CD4-positive, CD25-positive, alpha-beta regulatory T cell (primary cell): ENCODE measurements around the gene CTDNEP1. TPM values are rescaled to one million over a fixed set of nuclear protein-coding genes. Genes with fewer than 3 reads are reported as not detected.

Experiments
- ATAC-seq, 2 donors: fragments of 150-1000 bp; cut with Tn5 transposase; one replicate each; pipeline ENCODE4 v1.10.0; 2021; ENCODE audit warnings: low read depth in 2 of 2, moderate number of reproducible peaks in 2 of 2, moderate library complexity in 1 of 2
- DNase-seq, 3 donors: peaks; one replicate each; pipeline versions ENCODE4 v3.0.0 to v3.0.0-alpha.2; 2012 to 2022; ENCODE audit warnings: mixed read lengths in 1 of 3
- H3K27ac ChIP-seq: one replicate; pipeline ENCODE4 v1.7.0; 2013; ENCODE audit warnings: mild to moderate bottlenecking, low read length; ENCODE audit not compliant: insufficient read depth, poor library complexity, severe bottlenecking
- H3K27me3 ChIP-seq: one replicate; pipeline ENCODE4 v1.7.0; 2013; ENCODE audit warnings: low read length; ENCODE audit not compliant: control insufficient read depth, insufficient read depth
- H3K36me3 ChIP-seq: one replicate; pipeline ENCODE4 v1.7.0; 2013; ENCODE audit warnings: mild to moderate bottlenecking, low read length, moderate library complexity; ENCODE audit not compliant: control insufficient read depth, insufficient read depth
- H3K4me1 ChIP-seq: 2 replicates; pipeline ENCODE4 v1.7.0; 2013; ENCODE audit warnings: mild to moderate bottlenecking, low read length; ENCODE audit not compliant: insufficient read depth, control insufficient read depth, poor library complexity, severe bottlenecking
- H3K4me3 ChIP-seq: one replicate; pipeline ENCODE4 v1.7.0; 2013; ENCODE audit warnings: low read depth, mild to moderate bottlenecking, low read length, moderate library complexity
- H3K9me3 ChIP-seq, 2 experiments: 1 replicate in 1 of 2; 2 replicates in 1 of 2; pipeline ENCODE4 v1.7.0; 2013; ENCODE audit warnings: low read length in 2 of 2, mild to moderate bottlenecking in 1 of 2, moderate library complexity in 1 of 2; ENCODE audit not compliant: control insufficient read depth in 2 of 2
- H3K27ac Mint-ChIP-seq, 3 donors: one replicate each; pipeline ENCODE4 v1.8.0; 2020 to 2022; ENCODE audit warnings: mild to moderate bottlenecking in 3 of 3, mixed read lengths in 3 of 3, moderate library complexity in 2 of 3
- H3K27me3 Mint-ChIP-seq: one replicate; pipeline ENCODE4 v1.8.0; 2022; ENCODE audit warnings: mild to moderate bottlenecking, mixed read lengths
- H3K36me3 Mint-ChIP-seq: one replicate; pipeline ENCODE4 v1.8.0; 2020; ENCODE audit warnings: mixed read lengths
- H3K4me1 Mint-ChIP-seq, 4 donors: one replicate each; pipeline ENCODE4 v1.8.0; 2020 to 2022; ENCODE audit warnings: mixed read lengths in 4 of 4, mild to moderate bottlenecking in 1 of 4
- H3K4me3 Mint-ChIP-seq, 4 donors: one replicate each; pipeline ENCODE4 v1.8.0; 2020 to 2022; ENCODE audit warnings: mild to moderate bottlenecking in 4 of 4, mixed read lengths in 4 of 4, moderate library complexity in 3 of 4
- H3K9me3 Mint-ChIP-seq, 7 donors: one replicate each; pipeline ENCODE4 v1.8.0; 2020 to 2022; ENCODE audit warnings: mixed read lengths in 7 of 7, mild to moderate bottlenecking in 3 of 7, moderate library complexity in 2 of 7
- polyA plus RNA-seq, 4 donors: library from polyadenylated mRNA; unstranded; fragments of 300-500 nt; fragmentation: Illumina TruSeq; gene quantifications; one replicate each; pipeline ENCODE4 v1.2.3, GENCODE V29; 2021
- total RNA-seq: library from RNA; stranded (reverse); gene quantifications from one replicate; pipeline ENCODE4 v1.2.3, GENCODE V29; 2022

The CTDNEP1 gene
- total and polyA plus RNA-seq, 5 donors from 2014 or later = 33.0 to 114 (median 39.3) TPM

- H3K9me3 ChIP-seq = no peaks in the 10 kb centered on the region
- ATAC-seq = no peak
- peak overlapping the region; percentile 83 for H3K4me3 ChIP-seq
- Mint-ChIP-seq H3K36me3 (peaks cover 12% of the 10 kb centered on the region), H3K9me3 (peaks cover 0 to 1% (median 0%) of the 10 kb centered on the region in 7 donors), H3K27ac (peak overlapping the region; percentile 94 to 96 (median 94)), H3K27me3 (peaks cover 10% of the 10 kb centered on the region), H3K4me1 (peaks cover 0 to 41% (median 21%) of the 10 kb centered on the region in 4 donors), H3K4me3 (peak overlapping the region; percentile 74 to 95 (median 86))
- peak overlapping the region; percentile 91 for H3K27ac ChIP-seq
- no peak for DNase-seq
- no peaks in the 10 kb centered on the region for H3K36me3 ChIP-seq
- peaks cover 17% of the 10 kb centered on the region for H3K4me1 ChIP-seq
- H3K27me3 ChIP-seq = no peaks in the 10 kb centered on the region
Observed at GRCh38 chr17:7205561-7205960, 46.0 kb downstream of the CTDNEP1 start.

- Histone ChIP-seq H3K4me3 (peak overlapping the region; percentile 83), H3K27me3 (no peaks in the 10 kb centered on the region), H3K9me3 (no peaks in the 10 kb centered on the region), H3K27ac (peak overlapping the region; percentile 91), H3K4me1 (peaks cover 17% of the 10 kb centered on the region), H3K36me3 (no peaks in the 10 kb centered on the region)
- Mint-ChIP-seq H3K4me1 (peaks cover 0 to 41% (median 21%) of the 10 kb centered on the region in 4 donors), H3K27ac (peak overlapping the region; percentile 58 to 96 (median 94)), H3K36me3 (peaks cover 12% of the 10 kb centered on the region), H3K4me3 (peak overlapping the region; percentile 74 to 95 (median 86)), H3K9me3 (peaks cover 0 to 1% (median 0%) of the 10 kb centered on the region in 7 donors), H3K27me3 (peaks cover 9% of the 10 kb centered on the region)
- DNase-seq (peak; percentile 93 to 98 (median 97)), ATAC-seq (peak; percentile 86 to 87)
Observed at GRCh38 chr17:7204828-7205461, 46.6 kb downstream of the CTDNEP1 start.

GRCh38 chr17:7204336-7204735 is 47.2 kb downstream of the CTDNEP1 start:
- H3K27me3 Mint-ChIP-seq = peaks cover 5% of the 10 kb centered on the region
- Histone ChIP-seq H3K9me3 (no peaks in the 10 kb centered on the region), H3K27me3 (no peaks in the 10 kb centered on the region), H3K4me3 (peak overlapping the region; percentile 44), H3K27ac (peak overlapping the region; percentile 91), H3K36me3 (no peaks in the 10 kb centered on the region), H3K4me1 (peaks cover 17% of the 10 kb centered on the region)
- peak overlapping the region; percentile 58 to 96 (median 94) for H3K27ac Mint-ChIP-seq
- H3K9me3 Mint-ChIP-seq = peaks cover 0 to 1% (median 0%) of the 10 kb centered on the region in 7 donors
- DNase-seq (no peak), ATAC-seq (peak in 1 of 2 donors; percentile 3)
- H3K4me1 Mint-ChIP-seq = peaks cover 0 to 41% (median 21%) of the 10 kb centered on the region in 4 donors
- peak overlapping the region; percentile 74 to 95 (median 86) for H3K4me3 Mint-ChIP-seq
- peaks cover 12% of the 10 kb centered on the region for H3K36me3 Mint-ChIP-seq

GRCh38 chr17:7203391-7203790 is 48.1 kb downstream of the CTDNEP1 start:
- H3K9me3 Mint-ChIP-seq = peaks cover 0 to 1% (median 0%) of the 10 kb centered on the region in 7 donors
- H3K4me3 Mint-ChIP-seq = peak overlapping the region in 2 of 4 donors; percentile 70 to 89
- DNase-seq (no peak), ATAC-seq (no peak)
- Histone ChIP-seq H3K27me3 (no peaks in the 10 kb centered on the region), H3K4me3 (no peak overlapping the region), H3K36me3 (no peaks in the 10 kb centered on the region), H3K27ac (no peak overlapping the region), H3K9me3 (no peaks in the 10 kb centered on the region), H3K4me1 (peaks cover 17% of the 10 kb centered on the region)
- H3K27me3 Mint-ChIP-seq = peaks cover 5% of the 10 kb centered on the region
- peak overlapping the region in 2 of 3 donors; percentile 94 to 96 for H3K27ac Mint-ChIP-seq
- H3K36me3 Mint-ChIP-seq = peaks cover 12% of the 10 kb centered on the region
- peaks cover 0 to 40% (median 20%) of the 10 kb centered on the region in 4 donors for H3K4me1 Mint-ChIP-seq

- Mint-ChIP-seq H3K36me3 (peaks cover 15% of the 10 kb centered on the region), H3K27ac (no peak overlapping the region), H3K27me3 (no peaks in the 10 kb centered on the region), H3K4me3 (no peak overlapping the region), H3K4me1 (no peaks in the 10 kb centered on the region), H3K9me3 (no peaks in the 10 kb centered on the region)
- no peak overlapping the region for H3K27ac ChIP-seq
- no peaks in the 10 kb centered on the region for H3K9me3 ChIP-seq
- H3K27me3 ChIP-seq = no peaks in the 10 kb centered on the region
- H3K4me3 ChIP-seq = no peak overlapping the region
- H3K4me1 ChIP-seq = no peaks in the 10 kb centered on the region
- no peak for ATAC-seq
- no peak for DNase-seq
- H3K36me3 ChIP-seq = no peaks in the 10 kb centered on the region
Observed at GRCh38 chr17:7196651-7197401, 54.7 kb downstream of the CTDNEP1 start.

- H3K4me3 ChIP-seq = no peak overlapping the region
- peaks cover 0 to 2% (median 0%) of the 10 kb centered on the region in 4 donors for H3K4me1 Mint-ChIP-seq
- ATAC-seq = no peak
- DNase-seq = no peak
- no peaks in the 10 kb centered on the region for H3K27me3 Mint-ChIP-seq
- H3K27ac ChIP-seq = no peak overlapping the region
- no peaks in the 10 kb centered on the region for H3K27me3 ChIP-seq
- H3K9me3 Mint-ChIP-seq = no peaks in the 10 kb centered on the region
- no peaks in the 10 kb centered on the region for H3K4me1 ChIP-seq
- no peak overlapping the region for H3K4me3 Mint-ChIP-seq
- H3K27ac Mint-ChIP-seq = no peak overlapping the region
- no peaks in the 10 kb centered on the region for H3K9me3 ChIP-seq
- H3K36me3 Mint-ChIP-seq = peaks cover 11% of the 10 kb centered on the region
- H3K36me3 ChIP-seq = no peaks in the 10 kb centered on the region
Observed at GRCh38 chr17:7195971-7196370, 55.6 kb downstream of the CTDNEP1 start.
